ENCODE results near the gene FNDC1. TPM values are rescaled to one million over a fixed set of nuclear protein-coding genes. Genes with fewer than 3 reads are reported as not detected.

Gene FNDC1
- total RNA-seq, 1 experiment from 2014 or later, result 0.17 TPM

- DNase-seq, result no peak
- no TSS peak for BruUV-seq (replicated peaks)
Measured at GRCh38 chr6:159261995-159262394, 92.8 kb downstream of the FNDC1 start.

GRCh38 chr6:159262586-159262985, 93.4 kb downstream of the FNDC1 start:
- no peak for DNase-seq
- TF ChIP-seq CTCF (IDR thresholded peaks at IDR 0.05; ENCODE audit: unreplicated experiment), result no peak
- H3K36me3 Mint-ChIP-seq (ENCODE audit: insufficient read depth, unreplicated experiment), result no peaks in the 10 kb centered on the region
- CTCF ChIA-PET, result interaction anchor here (1.0 kb wide), 1 partner anchor 10 kb away, joined by 3 read pairs; no protein-coding TSS in a partner anchor
- no peaks in the 10 kb centered on the region for H3K9me3 Mint-ChIP-seq (ENCODE audit: low read depth, unreplicated experiment)
- no TSS peak for BruUV-seq (replicated peaks)
- H3K27ac Mint-ChIP-seq (ENCODE audit: unreplicated experiment), result no peak overlapping the region
- H3K27me3 Mint-ChIP-seq (ENCODE audit: unreplicated experiment), result peaks cover 28% of the 10 kb centered on the region
- H3K4me3 Mint-ChIP-seq (ENCODE audit: low read depth, unreplicated experiment), result no peak overlapping the region
- no peaks in the 10 kb centered on the region for H3K4me1 Mint-ChIP-seq (ENCODE audit: low read depth, unreplicated experiment)
- intact Hi-C loops (cut with micrococcal nuclease; ENCODE audit: unreplicated experiment), result no loop called here

More at GRCh38 chr6:159261995-159262394, 92.8 kb downstream of the FNDC1 start:
- intact Hi-C loops (cut with micrococcal nuclease; ENCODE audit: unreplicated experiment), result no loop called here
- no peak overlapping the region for H3K4me3 Mint-ChIP-seq (ENCODE audit: low read depth, unreplicated experiment)
- no peaks in the 10 kb centered on the region for H3K36me3 Mint-ChIP-seq (ENCODE audit: insufficient read depth, unreplicated experiment)
- H3K9me3 Mint-ChIP-seq (ENCODE audit: low read depth, unreplicated experiment), result no peaks in the 10 kb centered on the region
- peaks cover 33% of the 10 kb centered on the region for H3K27me3 Mint-ChIP-seq (ENCODE audit: unreplicated experiment)
- no peak for TF ChIP-seq CTCF (IDR thresholded peaks at IDR 0.05; ENCODE audit: unreplicated experiment)
- H3K4me1 Mint-ChIP-seq (ENCODE audit: low read depth, unreplicated experiment), result no peaks in the 10 kb centered on the region
- CTCF ChIA-PET, result interaction anchor here (1.0 kb wide), 1 partner anchor 9 kb away, joined by 3 read pairs; no protein-coding TSS in a partner anchor
- no peak overlapping the region for H3K27ac Mint-ChIP-seq (ENCODE audit: unreplicated experiment)

- Mint-ChIP-seq H3K4me1 (ENCODE audit: low read depth, unreplicated experiment) (no peaks in the 10 kb centered on the region), H3K9me3 (ENCODE audit: low read depth, unreplicated experiment) (no peaks in the 10 kb centered on the region), H3K27ac (ENCODE audit: unreplicated experiment) (no peak overlapping the region), H3K27me3 (ENCODE audit: unreplicated experiment) (no peaks in the 10 kb centered on the region), H3K4me3 (ENCODE audit: low read depth, unreplicated experiment) (no peak overlapping the region), H3K36me3 (ENCODE audit: insufficient read depth, unreplicated experiment) (no peaks in the 10 kb centered on the region)
- no TSS peak for BruUV-seq (replicated peaks)
- intact Hi-C loops (cut with micrococcal nuclease; ENCODE audit: unreplicated experiment), result no loop called here
- no peak for TF ChIP-seq CTCF (IDR thresholded peaks at IDR 0.05; ENCODE audit: unreplicated experiment)
- DNase-seq, result peak; percentile 39
- CTCF ChIA-PET, result interaction anchor here (0.6 kb wide), 1 partner anchor 155 kb away, joined by 3 read pairs; no protein-coding TSS in a partner anchor
Measured at GRCh38 chr6:159267165-159267564, 98.0 kb downstream of the FNDC1 start.

GRCh38 chr6:159268511-159268910, 99.3 kb downstream of the FNDC1 start:
- no peak for TF ChIP-seq CTCF (IDR thresholded peaks at IDR 0.05; ENCODE audit: unreplicated experiment)
- Mint-ChIP-seq H3K36me3 (ENCODE audit: insufficient read depth, unreplicated experiment) (no peaks in the 10 kb centered on the region), H3K27ac (ENCODE audit: unreplicated experiment) (no peak overlapping the region), H3K9me3 (ENCODE audit: low read depth, unreplicated experiment) (no peaks in the 10 kb centered on the region), H3K27me3 (ENCODE audit: unreplicated experiment) (peaks cover 6% of the 10 kb centered on the region), H3K4me1 (ENCODE audit: low read depth, unreplicated experiment) (no peaks in the 10 kb centered on the region), H3K4me3 (ENCODE audit: low read depth, unreplicated experiment) (no peak overlapping the region)
- CTCF ChIA-PET, result no interaction called here
- no peak for DNase-seq
- BruUV-seq (replicated peaks), result no TSS peak
- intact Hi-C loops (cut with micrococcal nuclease; ENCODE audit: unreplicated experiment), result no loop called here
